Posterior vena cava (tissue), 2 donors: Measurements from ENCODE around the gene GATB. TPM values are rescaled to one million over a fixed set of nuclear protein-coding genes. Genes with fewer than 3 reads are reported as not detected.

ENCODE experiments used
- DNase-seq: peaks from one replicate; pipeline ENCODE4 v3.0.0-alpha.2; 2020; ENCODE audit warnings: low spot score
- intact Hi-C, 2 donors: fragments of 100-400 bp; cut with DNase I; formaldehyde crosslinking; loops; one replicate each; pipeline versions ENCODE4 v1.14.1 to v1.14.2; 2022 to 2023
- long read RNA-seq, 2 donors: library from polyadenylated mRNA; unstranded; transcript quantifications; one replicate each; pipeline ENCODE4 v2.0.0, GENCODE V29; 2020 to 2021
- total RNA-seq, 2 donors: library from RNA; stranded (reverse); fragmentation: NEBNext Ultra II Directional; extraction: Animal tissue kit (Norgen Biotek cat#: 25700); gene quantifications; one replicate each; pipeline ENCODE4 v1.2.1, GENCODE V29; 2021
- donor health status: DM: yes; HTN: yes; CAD: no.
- donor health status: DM: yes; HTN: yes; CAD: no.

GATB gene, protein sequence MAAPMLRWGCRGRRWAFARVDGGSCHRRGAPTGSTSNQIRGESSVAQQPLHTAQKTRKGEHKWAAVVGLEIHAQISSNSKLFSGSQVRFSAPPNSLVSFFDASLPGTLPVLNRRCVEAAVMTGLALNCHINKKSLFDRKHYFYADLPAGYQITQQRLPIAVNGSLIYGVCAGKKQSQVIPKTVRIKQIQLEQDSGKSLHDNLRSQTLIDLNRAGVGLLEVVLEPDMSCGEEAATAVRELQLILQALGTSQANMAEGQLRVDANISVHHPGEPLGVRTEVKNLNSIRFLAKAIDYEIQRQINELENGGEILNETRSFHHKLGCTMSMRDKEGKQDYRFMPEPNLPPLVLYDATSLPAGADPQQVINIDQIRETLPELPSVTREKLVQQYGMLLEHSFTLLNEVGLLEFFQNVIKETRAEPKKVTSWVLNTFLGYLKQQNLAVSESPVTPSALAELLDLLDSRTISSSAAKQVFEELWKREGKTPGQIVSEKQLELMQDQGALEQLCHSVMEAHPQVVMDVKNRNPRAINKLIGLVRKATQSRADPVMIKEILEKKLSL
- total RNA-seq: 10 to 100 TPM; 11.2 to 14.2 TPM
- long read RNA-seq, donor 1, partial matches to known transcripts: 2 of 8 reads
- long read RNA-seq, donor 1, other reads (novel, unspliced or antisense): 2 of 8 reads
- long read RNA-seq, donor 2, transcript GATB-201 (13 exons, 2,385 nt): major isoform, 26 of 35 reads
- long read RNA-seq, donor 2, partial matches to known transcripts: 2 of 35 reads
- long read RNA-seq, donor 2, other reads (novel, unspliced or antisense): 6 of 35 reads

GRCh38 chr4:151760712-151761661 is at the start of gene GATB:
Gene GATB (minus strand): TSS chr4:151761007. CDS start chr4:151760982, 25 bp downstream.
- DNase-seq: peak; percentile 96
- intact Hi-C loops: no loop called here

- no peak for DNase-seq
- intact Hi-C loops: no loop called here
Measured at GRCh38 chr4:151810476-151810875, 49.7 kb upstream of the GATB start.

GRCh38 chr4:151809716-151810115 is 48.9 kb upstream of the GATB start:
- intact Hi-C loops: no loop called here
- DNase-seq: no peak

- intact Hi-C loops: no loop called here
- DNase-seq: no peak
Measured at GRCh38 chr4:151808542-151808941, 47.7 kb upstream of the GATB start.

GRCh38 chr4:151808120-151808529 is 47.3 kb upstream of the GATB start:
- no peak for DNase-seq
- intact Hi-C loops: no loop called here

DNA sequence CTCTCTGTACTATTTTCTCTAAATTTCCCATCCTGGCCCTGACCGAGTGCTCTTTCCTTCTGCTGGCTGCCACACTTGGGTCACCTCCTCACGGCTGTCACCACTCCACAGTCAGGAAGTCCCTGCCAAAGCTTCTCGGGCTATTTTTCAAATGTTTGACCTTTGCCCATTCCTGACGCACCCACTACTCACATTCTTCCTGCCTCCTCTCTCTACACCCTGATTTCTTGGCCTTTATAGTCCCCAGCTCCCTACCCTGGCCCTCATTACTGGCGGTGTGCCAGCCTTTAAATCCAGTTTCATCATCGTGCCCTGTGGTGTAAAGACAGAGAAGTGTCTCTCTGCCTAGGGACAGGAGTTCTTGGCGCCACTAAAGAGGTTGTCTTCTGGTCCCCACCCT is 46.4 kb upstream of the GATB start:
- intact Hi-C loops: no loop called here

GRCh38 chr4:151806511-151806927 is 45.7 kb upstream of the GATB start:
- no peak for DNase-seq
- intact Hi-C loops: no loop called here

More for the DNA sequence above, 46.4 kb upstream of the GATB start:
- no peak for DNase-seq

GRCh38 chr4:151804821-151805220 is 44.0 kb upstream of the GATB start:
- intact Hi-C loops: no loop called here
- no peak for DNase-seq

GRCh38 chr4:151804086-151804630 is 43.4 kb upstream of the GATB start:
- intact Hi-C loops: no loop called here

DNA sequence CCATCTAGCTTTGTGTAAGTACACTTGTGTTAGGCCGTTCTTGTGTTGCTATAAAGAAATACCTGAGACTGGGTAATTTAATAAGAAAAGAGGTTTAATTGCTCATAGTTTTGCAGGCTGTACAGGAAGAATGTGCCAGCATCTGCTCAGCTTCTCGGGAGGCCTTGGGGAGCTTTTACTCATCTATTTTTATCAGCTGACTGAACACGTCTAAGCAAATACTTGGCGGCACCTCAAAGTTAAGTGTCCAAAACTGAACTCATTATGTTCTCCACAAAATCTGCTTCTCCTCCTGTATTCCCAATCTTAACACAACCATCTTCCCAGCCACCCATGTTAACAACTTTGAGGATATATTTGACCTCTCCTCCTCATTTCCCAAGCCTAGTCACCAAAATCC is 42.4 kb upstream of the GATB start:
- DNase-seq: no peak
- intact Hi-C loops: no loop called here

More at GRCh38 chr4:151804086-151804630, 43.4 kb upstream of the GATB start:
- DNase-seq: no peak

DNA sequence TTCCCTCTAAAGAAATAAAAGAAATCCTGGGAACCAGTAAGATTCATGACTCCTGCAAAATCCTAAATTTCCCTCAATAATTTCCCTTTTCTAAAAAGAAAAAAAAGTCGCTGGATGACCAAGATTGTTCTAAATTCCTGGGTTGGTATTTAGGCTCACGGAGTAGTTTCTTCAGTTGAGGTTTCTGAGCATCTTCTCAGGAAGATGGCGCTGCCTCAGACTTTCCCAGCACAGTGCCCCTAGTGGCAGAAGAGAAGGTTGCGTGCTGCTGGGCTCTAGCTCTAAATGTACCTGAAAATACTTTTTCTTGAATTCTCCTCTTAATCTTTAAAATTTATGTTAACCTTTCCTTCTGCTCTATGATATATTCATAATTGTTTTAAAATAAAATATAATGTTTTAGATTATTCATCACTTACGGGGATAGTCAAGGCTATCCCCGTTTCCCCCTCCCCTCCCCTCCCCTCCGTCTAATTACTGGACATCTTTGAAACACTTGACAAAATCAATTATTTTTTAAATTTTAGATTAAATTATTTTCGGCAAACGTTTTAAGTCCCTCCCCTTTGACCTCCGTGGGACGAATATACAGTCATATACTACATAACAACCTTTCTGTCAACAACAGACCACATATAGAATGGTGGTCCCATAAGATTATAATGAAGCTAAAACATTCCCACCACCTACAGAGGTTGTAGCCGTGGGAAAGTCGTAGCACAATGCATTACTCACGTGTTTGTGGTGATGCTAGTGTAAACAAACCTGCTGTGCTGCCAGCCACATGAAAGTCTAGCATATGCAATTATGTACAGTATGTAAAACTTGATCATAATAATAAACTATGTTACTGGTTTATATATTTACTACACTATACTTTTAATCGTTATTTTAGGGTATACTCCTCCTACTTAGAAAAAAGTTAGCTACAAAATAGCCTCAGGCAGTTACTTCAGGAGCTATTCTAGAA is 41.0 kb upstream of the GATB start:
- intact Hi-C loops: no loop called here
- DNase-seq: no peak

- intact Hi-C loops: no loop called here
- no peak for DNase-seq
Measured at GRCh38 chr4:151799417-151800012, 38.7 kb upstream of the GATB start.

DNA sequence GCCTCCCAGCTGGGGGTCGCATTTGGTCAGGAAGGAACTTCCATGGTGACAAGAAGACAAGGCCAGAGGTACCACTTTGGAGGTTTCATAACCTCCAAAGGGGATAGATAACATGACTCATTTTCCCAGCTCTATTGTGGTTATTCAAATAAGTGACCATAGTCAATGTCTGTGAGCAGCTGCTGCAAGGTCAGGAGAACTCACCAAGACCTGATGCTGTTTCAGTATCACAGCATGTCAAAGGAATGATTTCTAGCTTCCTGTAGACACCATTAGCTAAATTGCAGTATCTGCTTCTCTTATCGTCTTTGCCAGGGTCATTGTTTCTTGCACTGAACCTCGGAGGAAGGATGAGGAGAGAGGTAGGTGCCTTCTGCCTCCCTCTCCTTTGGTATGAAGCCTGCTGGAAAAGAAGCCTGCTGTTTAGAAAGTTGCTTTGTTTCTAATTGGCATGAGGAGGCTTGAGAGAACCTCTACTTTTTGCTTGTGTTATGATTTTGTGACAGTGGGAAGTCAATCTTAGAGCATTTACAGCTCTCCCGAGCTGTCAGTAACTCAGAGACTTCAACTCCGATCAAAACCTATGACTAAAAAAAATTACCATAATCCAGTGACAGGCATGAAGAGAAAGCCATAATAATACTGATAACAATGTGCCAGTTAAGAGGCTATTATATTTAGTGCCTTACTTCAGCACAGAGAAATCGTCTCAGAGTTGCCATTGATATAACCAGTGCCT is 38.0 kb upstream of the GATB start:
- intact Hi-C loops: no loop called here
- no peak for DNase-seq

DNA sequence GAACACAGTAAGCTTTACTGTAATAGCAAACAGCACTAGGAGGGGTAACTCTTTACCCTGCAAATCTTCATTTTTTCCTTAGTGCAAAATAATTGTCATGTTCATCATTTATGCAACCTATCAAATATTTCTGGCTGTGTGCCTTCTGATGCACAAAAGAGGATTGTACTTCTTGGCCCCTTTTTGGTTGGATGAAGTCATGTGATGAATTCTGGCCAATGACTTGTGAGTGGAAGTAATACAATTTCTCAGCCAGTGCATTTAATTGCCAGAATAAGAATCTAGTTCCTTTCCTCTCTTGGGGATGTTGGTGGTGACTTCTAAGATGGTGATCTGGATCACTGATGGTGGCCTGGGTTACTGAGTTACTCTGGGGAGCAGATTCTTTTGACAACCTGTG is 37.0 kb upstream of the GATB start:
- DNase-seq: no peak

GRCh38 chr4:151797131-151797530 is 36.3 kb upstream of the GATB start:
- intact Hi-C loops: no loop called here
- no peak for DNase-seq

More for the DNA sequence above, 37.0 kb upstream of the GATB start:
- intact Hi-C loops: no loop called here

DNA sequence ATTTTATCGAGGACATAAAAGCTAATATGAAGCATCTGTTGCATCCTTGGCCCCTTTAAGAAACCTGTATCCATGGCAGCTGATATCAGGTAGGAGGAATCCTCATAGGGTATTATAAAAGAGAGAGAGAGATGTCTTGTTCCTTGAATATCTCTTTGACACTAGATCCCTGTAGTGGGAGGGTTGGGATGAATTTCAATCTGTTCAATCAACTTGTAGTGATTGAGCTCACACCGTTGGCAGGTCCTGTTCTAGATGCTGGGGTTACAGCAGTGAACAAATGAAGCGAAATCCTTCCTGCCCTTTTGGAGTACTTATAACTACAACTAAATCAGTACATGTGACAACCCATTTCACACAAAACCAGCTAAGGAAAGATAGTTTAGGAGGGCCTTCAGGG is 35.3 kb upstream of the GATB start:
- intact Hi-C loops: no loop called here
- DNase-seq: no peak

- intact Hi-C loops: no loop called here
Measured at GRCh38 chr4:151792995-151793394, 32.2 kb upstream of the GATB start.

More at GRCh38 chr4:151792995-151793394, 32.2 kb upstream of the GATB start:
- no peak for DNase-seq
